ENCODE measurements around the gene DEPDC5.

GRCh38 chr22:31883989-31884388, 130.2 kb downstream of the DEPDC5 start:
- TF ChIP-seq CTCF (IDR thresholded peaks at IDR 0.05) (no peak), POLR2A (IDR thresholded peaks at IDR 0.05) (no peak)
